IPS-15b (cell line): Measurements from ENCODE around the gene EPHA2.

Experiments
- H3K27me3 ChIP-seq: one replicate; pipeline ENCODE4 v1.6.1; 2013; ENCODE audit warnings: low read length; ENCODE audit not compliant: control insufficient read depth, insufficient read depth
- H3K36me3 ChIP-seq: one replicate; pipeline ENCODE4 v1.6.1; 2013; ENCODE audit warnings: low read length; ENCODE audit not compliant: control insufficient read depth, insufficient read depth
- H3K4me1 ChIP-seq: one replicate; pipeline ENCODE4 v1.6.1; 2013; ENCODE audit warnings: mild to moderate bottlenecking, low read length; ENCODE audit not compliant: control insufficient read depth, insufficient read depth
- H3K4me3 ChIP-seq: one replicate; pipeline ENCODE4 v1.5.1; 2013; ENCODE audit warnings: low read depth, low read length
- H3K9ac ChIP-seq: one replicate; pipeline ENCODE4 v1.6.1; 2013; ENCODE audit warnings: low read depth, mild to moderate bottlenecking, low read length
- H3K9me3 ChIP-seq: one replicate; pipeline ENCODE4 v1.6.1; 2013; ENCODE audit warnings: mild to moderate bottlenecking, low read length; ENCODE audit not compliant: control insufficient read depth, insufficient read depth

The EPHA2 gene

GRCh38 chr1:16126743-16127515, 28.9 kb downstream of the EPHA2 start:
- H3K36me3 ChIP-seq, result peaks cover 55% of the 10 kb centered on the region

GRCh38 chr1:16126160-16126559, 29.7 kb downstream of the EPHA2 start:
- no peaks in the 10 kb centered on the region for H3K27me3 ChIP-seq
- H3K36me3 ChIP-seq, result peaks cover 50% of the 10 kb centered on the region
- H3K9ac ChIP-seq, result no peak overlapping the region

More at GRCh38 chr1:16126743-16127515, 28.9 kb downstream of the EPHA2 start:
- no peak overlapping the region for H3K4me3 ChIP-seq
- H3K4me1 ChIP-seq, result no peaks in the 10 kb centered on the region
- no peak overlapping the region for H3K9ac ChIP-seq
- H3K9me3 ChIP-seq, result no peaks in the 10 kb centered on the region
- H3K27me3 ChIP-seq, result no peaks in the 10 kb centered on the region

DNA sequence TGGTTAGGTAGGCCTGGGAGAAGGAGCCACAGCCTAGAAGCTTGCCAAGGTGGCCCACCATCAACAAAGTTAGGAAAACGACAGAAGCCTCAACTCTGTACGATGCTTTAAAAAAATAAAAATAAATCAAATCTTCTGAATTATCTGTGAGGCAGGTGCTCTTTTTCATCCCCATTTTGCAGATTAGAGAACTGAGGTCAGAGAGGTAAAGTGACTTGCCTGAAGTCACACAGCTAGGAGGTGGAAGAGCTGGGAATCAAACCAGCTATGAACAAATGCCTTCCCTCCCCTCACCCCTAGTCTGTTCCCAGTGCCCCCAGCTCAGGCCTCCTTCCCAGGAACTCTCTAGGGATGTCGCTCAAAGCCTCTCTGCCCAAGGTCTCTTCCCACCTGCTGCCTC, 30.4 kb downstream of the EPHA2 start:
- peaks cover 5% of the 10 kb centered on the region for H3K4me1 ChIP-seq
- H3K9me3 ChIP-seq, result no peaks in the 10 kb centered on the region
- H3K27me3 ChIP-seq, result no peaks in the 10 kb centered on the region
- peaks cover 44% of the 10 kb centered on the region for H3K36me3 ChIP-seq
- H3K4me3 ChIP-seq, result no peak overlapping the region
- H3K9ac ChIP-seq, result no peak overlapping the region

More at GRCh38 chr1:16126160-16126559, 29.7 kb downstream of the EPHA2 start:
- no peaks in the 10 kb centered on the region for H3K4me1 ChIP-seq
- H3K4me3 ChIP-seq, result no peak overlapping the region
- no peaks in the 10 kb centered on the region for H3K9me3 ChIP-seq

GRCh38 chr1:16125088-16125470, 30.8 kb downstream of the EPHA2 start:
- Histone ChIP-seq H3K36me3 (peaks cover 40% of the 10 kb centered on the region), H3K9ac (no peak overlapping the region), H3K4me3 (no peak overlapping the region), H3K4me1 (peaks cover 8% of the 10 kb centered on the region), H3K9me3 (no peaks in the 10 kb centered on the region), H3K27me3 (no peaks in the 10 kb centered on the region)

DNA sequence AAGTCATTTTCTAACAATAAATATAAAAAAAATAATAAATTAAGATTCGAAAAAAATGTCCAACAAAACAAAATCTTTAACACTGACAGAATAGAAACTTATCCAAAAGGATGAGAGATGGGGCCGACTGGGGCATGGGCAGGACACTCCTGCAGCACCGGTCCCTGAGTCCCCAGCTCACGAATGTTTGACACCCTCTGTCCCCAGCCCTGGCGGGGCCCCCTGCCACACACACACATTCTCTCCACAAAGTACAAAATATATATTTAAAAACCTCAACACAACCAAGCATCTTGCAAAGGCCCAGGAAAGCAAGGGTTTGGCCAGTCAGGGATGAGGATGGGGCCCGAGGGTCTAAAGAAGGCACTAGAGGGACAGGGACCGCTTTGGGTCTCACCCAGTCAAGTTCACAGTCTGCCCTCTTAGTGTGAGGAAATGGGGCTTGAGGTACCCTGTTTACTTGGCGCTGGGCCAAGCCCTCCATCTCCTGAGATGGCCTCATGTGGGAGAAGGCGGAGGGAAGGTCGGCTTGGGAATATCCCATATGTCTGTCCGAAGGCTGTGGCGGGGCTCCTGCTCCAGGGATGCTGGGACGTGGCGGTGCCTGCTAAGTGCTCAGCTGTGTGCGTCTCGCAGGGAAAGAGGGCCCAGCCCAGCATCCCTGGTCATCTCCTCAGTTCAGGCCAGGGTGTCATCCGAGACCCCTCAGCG, 31.3 kb downstream of the EPHA2 start:
- Histone ChIP-seq H3K27me3 (no peaks in the 10 kb centered on the region), H3K9me3 (no peaks in the 10 kb centered on the region), H3K4me3 (no peak overlapping the region), H3K9ac (no peak overlapping the region), H3K36me3 (peaks cover 35% of the 10 kb centered on the region), H3K4me1 (peaks cover 9% of the 10 kb centered on the region)

DNA sequence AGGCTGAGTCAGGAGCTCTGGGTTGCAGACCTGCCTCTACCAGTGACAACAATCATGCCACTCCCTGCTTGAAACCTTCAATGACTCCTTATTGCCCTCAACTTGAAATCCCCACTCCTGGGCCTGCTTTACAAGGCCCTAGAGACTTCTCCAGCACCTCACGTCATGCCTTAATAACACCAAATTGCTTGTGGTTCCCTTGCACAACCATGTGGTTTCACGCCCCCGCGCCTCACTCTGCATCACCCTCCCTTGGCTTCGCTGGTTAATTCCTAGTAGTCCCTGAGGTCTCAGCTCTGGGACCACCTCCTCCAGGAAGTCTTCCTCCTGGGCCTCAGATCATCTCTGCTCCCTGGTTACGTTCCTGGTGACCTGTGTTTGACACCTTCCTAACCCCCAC, 33.0 kb downstream of the EPHA2 start:
- Histone ChIP-seq H3K27me3 (no peaks in the 10 kb centered on the region), H3K9me3 (no peaks in the 10 kb centered on the region), H3K4me1 (peaks cover 9% of the 10 kb centered on the region), H3K9ac (no peak overlapping the region), H3K36me3 (peaks cover 25% of the 10 kb centered on the region), H3K4me3 (no peak overlapping the region)

GRCh38 chr1:16122350-16122881, 33.5 kb downstream of the EPHA2 start:
- no peaks in the 10 kb centered on the region for H3K9me3 ChIP-seq
- H3K27me3 ChIP-seq, result no peaks in the 10 kb centered on the region
- no peak overlapping the region for H3K4me3 ChIP-seq
- H3K9ac ChIP-seq, result peak overlapping the region; percentile 12
- peaks cover 10% of the 10 kb centered on the region for H3K4me1 ChIP-seq
- peaks cover 21% of the 10 kb centered on the region for H3K36me3 ChIP-seq

DNA sequence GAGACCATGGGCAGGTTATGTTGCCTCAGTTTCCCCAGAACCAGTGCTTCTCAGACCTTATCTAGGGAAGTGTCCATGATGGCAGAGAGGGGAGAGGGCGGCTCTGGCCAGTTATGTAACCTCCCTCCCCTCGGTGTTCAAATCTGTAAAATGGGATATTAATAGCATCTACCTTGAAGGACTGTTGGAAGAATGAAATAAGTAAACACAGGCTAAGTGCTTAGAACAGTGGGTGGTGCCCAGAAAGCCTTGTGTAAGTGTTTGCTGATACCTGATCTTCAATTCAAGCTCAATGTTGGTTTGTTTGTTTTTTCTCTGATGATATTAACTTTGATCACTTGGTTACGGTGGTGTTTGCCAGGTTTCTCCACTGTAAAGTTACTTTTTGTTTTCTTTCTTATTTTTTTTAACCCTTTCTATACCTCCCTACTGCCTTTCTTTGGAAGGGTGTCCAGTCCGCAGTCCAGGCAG, 34.9 kb downstream of the EPHA2 start:
- Histone ChIP-seq H3K9me3 (no peaks in the 10 kb centered on the region), H3K4me1 (peaks cover 19% of the 10 kb centered on the region), H3K9ac (no peak overlapping the region), H3K27me3 (no peaks in the 10 kb centered on the region), H3K4me3 (no peak overlapping the region), H3K36me3 (peaks cover 9% of the 10 kb centered on the region)

DNA sequence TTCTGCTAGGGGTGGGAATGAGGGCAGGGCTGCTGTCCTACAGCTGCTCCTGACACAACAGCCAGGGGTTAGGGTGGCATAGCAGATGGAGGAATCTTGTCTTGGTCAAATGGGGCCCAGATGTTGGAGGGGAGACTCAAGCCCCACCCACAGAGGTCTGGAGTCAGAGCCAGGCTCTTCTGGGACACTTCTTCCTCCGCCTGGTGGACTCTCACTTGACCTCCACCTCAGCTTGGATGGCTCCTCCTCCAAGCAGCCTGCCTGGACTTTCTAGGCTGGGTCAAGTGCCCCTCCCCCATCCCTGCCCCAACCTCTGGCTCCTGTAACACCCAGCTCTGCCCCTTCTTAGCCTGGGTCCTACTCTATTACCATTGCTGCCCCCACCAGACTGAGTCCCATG, 35.5 kb downstream of the EPHA2 start:
- H3K36me3 ChIP-seq, result peaks cover 5% of the 10 kb centered on the region
- H3K4me3 ChIP-seq, result no peak overlapping the region
- H3K4me1 ChIP-seq, result peaks cover 19% of the 10 kb centered on the region
- H3K9ac ChIP-seq, result no peak overlapping the region
- no peaks in the 10 kb centered on the region for H3K27me3 ChIP-seq
- no peaks in the 10 kb centered on the region for H3K9me3 ChIP-seq

DNA sequence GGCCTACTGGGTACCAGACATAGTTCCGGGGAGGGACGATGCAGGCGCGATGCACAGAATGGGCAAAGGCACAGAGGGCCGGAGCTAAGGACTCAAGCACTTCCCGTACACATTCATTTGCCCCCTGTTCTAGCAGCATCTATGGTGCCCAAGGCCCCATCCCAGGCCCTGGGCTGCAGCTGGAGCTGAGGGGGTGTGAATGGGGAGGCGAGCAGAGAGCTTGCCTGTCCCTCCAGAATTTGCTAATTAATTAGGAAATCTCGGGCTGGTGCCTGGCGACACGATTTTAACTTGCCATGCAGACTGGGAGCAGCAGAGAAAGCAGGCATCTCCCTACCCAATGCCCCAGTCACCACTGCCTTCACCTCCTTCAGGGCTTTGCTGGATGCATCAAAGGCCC, 35.9 kb downstream of the EPHA2 start:
- Histone ChIP-seq H3K36me3 (peaks cover 3% of the 10 kb centered on the region), H3K4me1 (peaks cover 19% of the 10 kb centered on the region), H3K27me3 (no peaks in the 10 kb centered on the region), H3K9me3 (no peaks in the 10 kb centered on the region), H3K4me3 (no peak overlapping the region), H3K9ac (no peak overlapping the region)

DNA sequence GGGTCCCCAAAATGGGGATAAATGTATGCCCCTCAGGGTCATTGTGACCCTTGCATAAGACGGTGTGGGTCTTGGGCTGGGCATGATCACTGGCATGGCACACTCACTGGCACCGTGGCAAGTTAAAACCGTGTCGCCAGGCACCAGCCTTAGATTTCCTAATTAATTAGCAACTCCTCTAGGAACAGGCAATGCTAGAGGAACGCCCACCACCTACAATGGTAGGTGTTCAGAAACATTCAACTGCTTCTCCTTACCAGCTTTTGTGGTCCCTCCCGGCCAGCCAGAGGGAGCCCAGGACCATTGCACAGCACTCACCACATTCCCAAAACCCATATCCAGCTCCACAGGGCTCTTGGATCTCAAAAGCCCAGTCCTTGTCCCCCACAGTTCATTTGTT, 36.4 kb downstream of the EPHA2 start:
- no peak overlapping the region for H3K4me3 ChIP-seq
- H3K27me3 ChIP-seq, result no peaks in the 10 kb centered on the region
- no peak overlapping the region for H3K9ac ChIP-seq
- H3K36me3 ChIP-seq, result no peaks in the 10 kb centered on the region
- H3K4me1 ChIP-seq, result peaks cover 19% of the 10 kb centered on the region
- no peaks in the 10 kb centered on the region for H3K9me3 ChIP-seq

GRCh38 chr1:16118706-16119105, 37.2 kb downstream of the EPHA2 start:
- Histone ChIP-seq H3K27me3 (no peaks in the 10 kb centered on the region), H3K9ac (no peak overlapping the region), H3K36me3 (no peaks in the 10 kb centered on the region), H3K9me3 (no peaks in the 10 kb centered on the region), H3K4me1 (peaks cover 19% of the 10 kb centered on the region), H3K4me3 (no peak overlapping the region)
